ENCODE results near the gene THEM4. TPM values are rescaled to one million over a fixed set of nuclear protein-coding genes. Genes with fewer than 3 reads are reported as not detected.
"Not testable (repeated sequence)": the region's sequence is repeated elsewhere in the genome, so short reads cannot be mapped to it uniquely, and the experiment has no call there.

The THEM4 gene
- total RNA-seq, 1 donor from 2014 or later: 27.2 TPM

DNA sequence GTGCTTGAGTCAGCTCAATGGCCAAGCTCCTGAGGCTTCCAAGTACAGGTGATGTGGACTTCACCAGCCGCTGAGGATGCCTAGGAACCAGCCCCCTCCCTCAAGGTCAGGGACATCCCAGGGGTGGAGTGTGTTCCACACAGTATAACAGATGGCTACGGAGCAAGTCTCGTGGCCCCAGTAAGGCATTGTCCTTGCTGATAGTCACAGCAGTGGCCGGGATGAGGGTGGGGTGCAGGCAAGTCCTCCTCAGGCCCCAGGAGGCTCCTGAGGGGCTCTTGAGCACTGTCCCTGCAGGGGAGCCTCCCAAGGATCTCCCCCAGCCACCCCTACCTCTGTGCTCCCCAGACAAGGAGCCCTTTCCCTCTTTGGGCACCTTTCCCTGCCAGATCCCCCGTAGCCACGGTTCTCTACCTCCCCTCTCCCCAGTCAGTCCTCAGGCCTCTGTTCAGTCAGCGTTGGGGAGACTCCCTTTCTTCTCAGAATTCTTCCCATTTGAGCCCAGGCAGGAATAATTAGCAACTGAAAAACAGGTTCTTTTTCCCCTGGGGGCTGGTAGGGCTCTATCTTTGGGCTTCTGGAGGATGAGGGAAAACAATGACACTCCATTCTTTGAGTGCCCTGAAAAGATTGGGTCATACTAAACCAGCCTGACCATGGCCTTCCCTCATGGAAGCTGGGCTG, 48.7 kb downstream of the THEM4 start:
- Mint-ChIP-seq H3K9me3 (no peaks in the 10 kb centered on the region), H3K4me1 (ENCODE audit: low read depth) (peaks cover 1% of the 10 kb centered on the region), H3K4me3 (ENCODE audit: low read depth) (no peak overlapping the region), H3K27me3 (ENCODE audit: low read depth) (no peaks in the 10 kb centered on the region), H3K27ac (no peak overlapping the region), H3K36me3 (ENCODE audit: low read depth) (no peaks in the 10 kb centered on the region)
- intact Hi-C loops (cut with micrococcal nuclease): no loop called here
- no peak for DNase-seq (ENCODE audit: low spot score)

GRCh38 chr1:151859891-151860293, 49.4 kb downstream of the THEM4 start:
- no peak overlapping the region for H3K4me3 Mint-ChIP-seq (ENCODE audit: low read depth)
- H3K27ac Mint-ChIP-seq: no peak overlapping the region
- intact Hi-C loops (cut with micrococcal nuclease): no loop called here

GRCh38 chr1:151858886-151859665, 50.2 kb downstream of the THEM4 start:
- no peak for DNase-seq (ENCODE audit: low spot score)
- peaks cover 1% of the 10 kb centered on the region for H3K4me1 Mint-ChIP-seq (ENCODE audit: low read depth)
- no peaks in the 10 kb centered on the region for H3K9me3 Mint-ChIP-seq
- intact Hi-C loops (cut with micrococcal nuclease): no loop called here
- H3K4me3 Mint-ChIP-seq (ENCODE audit: low read depth): no peak overlapping the region
- H3K27ac Mint-ChIP-seq: no peak overlapping the region
- H3K36me3 Mint-ChIP-seq (ENCODE audit: low read depth): no peaks in the 10 kb centered on the region
- no peaks in the 10 kb centered on the region for H3K27me3 Mint-ChIP-seq (ENCODE audit: low read depth)

More at GRCh38 chr1:151859891-151860293, 49.4 kb downstream of the THEM4 start:
- Mint-ChIP-seq H3K36me3 (ENCODE audit: low read depth) (no peaks in the 10 kb centered on the region), H3K4me1 (ENCODE audit: low read depth) (peaks cover 1% of the 10 kb centered on the region), H3K27me3 (ENCODE audit: low read depth) (no peaks in the 10 kb centered on the region), H3K9me3 (no peaks in the 10 kb centered on the region)
- no peak for DNase-seq (ENCODE audit: low spot score)

DNA sequence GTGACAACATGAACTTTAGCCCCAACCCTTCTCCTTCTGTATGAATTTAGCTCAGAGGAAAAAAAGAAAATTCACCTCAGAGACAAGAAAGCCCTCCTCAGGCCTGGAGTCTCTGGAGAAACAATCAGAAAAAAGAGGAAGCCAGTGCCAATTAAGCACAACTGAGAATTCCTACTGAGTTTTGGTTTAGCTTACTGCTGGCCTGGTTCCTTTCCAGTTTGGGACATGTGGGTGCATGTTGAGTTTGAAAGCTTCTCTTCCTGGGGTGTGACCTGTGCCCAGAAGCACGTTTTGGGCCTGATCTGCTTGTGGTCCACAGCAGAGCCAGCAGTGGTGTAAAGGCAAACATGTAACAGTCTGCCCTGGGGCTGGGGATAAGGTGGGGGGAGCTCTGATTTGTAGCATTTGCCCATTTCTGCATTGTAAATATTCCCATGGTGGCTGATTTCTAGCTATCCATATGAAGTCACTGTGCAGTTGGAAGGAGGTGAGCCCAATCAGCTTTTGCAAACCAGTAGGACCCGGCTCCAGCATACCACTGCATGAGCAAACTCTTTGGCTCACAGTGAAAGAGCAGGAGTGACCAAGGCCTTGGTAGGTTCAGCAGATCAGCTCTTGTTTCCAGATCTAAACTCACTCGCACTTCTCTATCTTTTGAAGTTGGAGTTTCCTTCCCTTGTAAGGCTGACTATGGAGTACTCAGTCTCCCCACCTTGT, 51.1 kb downstream of the THEM4 start:
- DNase-seq (ENCODE audit: low spot score): no peak
- Mint-ChIP-seq H3K36me3 (ENCODE audit: low read depth) (no peaks in the 10 kb centered on the region), H3K4me3 (ENCODE audit: low read depth) (no peak overlapping the region), H3K27me3 (ENCODE audit: low read depth) (no peaks in the 10 kb centered on the region), H3K27ac (no peak overlapping the region), H3K9me3 (no peaks in the 10 kb centered on the region), H3K4me1 (ENCODE audit: low read depth) (peaks cover 1% of the 10 kb centered on the region)
- intact Hi-C loops (cut with micrococcal nuclease): no loop called here

DNA sequence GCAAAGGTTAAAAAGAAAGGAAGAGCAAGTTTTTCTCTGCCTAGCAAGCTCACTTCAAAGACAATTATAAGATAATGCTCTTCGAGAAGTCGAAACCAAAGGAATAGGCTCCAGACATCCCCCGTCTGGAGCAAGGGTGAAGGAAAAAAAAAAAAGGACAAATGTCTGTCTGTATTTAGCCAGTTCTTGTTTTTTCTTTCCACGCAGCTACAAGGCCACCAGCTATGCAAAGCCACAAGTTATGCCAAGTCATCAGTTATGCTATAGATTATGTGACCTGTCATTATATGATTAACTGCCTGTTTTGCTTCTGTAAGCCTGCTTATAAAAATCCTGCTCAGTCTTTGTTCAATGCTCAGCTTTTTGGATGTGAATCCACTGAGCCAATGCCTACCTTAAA, 53.4 kb downstream of the THEM4 start:
- Mint-ChIP-seq H3K9me3 (no peaks in the 10 kb centered on the region), H3K27me3 (ENCODE audit: low read depth) (no peaks in the 10 kb centered on the region), H3K27ac (no peak overlapping the region), H3K36me3 (ENCODE audit: low read depth) (no peaks in the 10 kb centered on the region), H3K4me1 (ENCODE audit: low read depth) (peaks cover 1% of the 10 kb centered on the region), H3K4me3 (ENCODE audit: low read depth) (no peak overlapping the region)
- no peak for DNase-seq (ENCODE audit: low spot score)
- intact Hi-C loops (cut with micrococcal nuclease): no loop called here

DNA sequence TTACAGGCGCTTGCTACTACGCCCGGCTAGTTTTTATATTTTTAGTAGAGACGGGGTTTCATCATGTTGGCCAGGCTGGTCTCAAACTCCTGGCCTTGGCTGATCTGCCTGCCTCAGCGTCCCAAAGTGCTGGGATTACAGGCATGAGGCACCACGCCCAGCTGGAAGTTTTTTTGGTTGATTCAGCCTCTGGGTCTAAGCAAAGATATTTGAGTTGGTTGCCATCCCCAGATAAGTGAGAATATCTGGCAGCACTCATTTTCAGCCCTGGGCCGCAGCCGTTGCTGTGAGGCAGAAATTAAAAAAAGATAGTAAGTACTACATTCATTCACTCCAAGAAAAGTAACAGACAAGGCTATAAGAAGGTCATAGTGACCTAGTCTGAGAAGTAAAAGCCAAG, 53.8 kb downstream of the THEM4 start:
- DNase-seq (ENCODE audit: low spot score); H3K27ac Mint-ChIP-seq; H3K27me3 Mint-ChIP-seq (ENCODE audit: low read depth); H3K36me3 Mint-ChIP-seq (ENCODE audit: low read depth); H3K4me1 Mint-ChIP-seq (ENCODE audit: low read depth); intact Hi-C loops (cut with micrococcal nuclease); H3K4me3 Mint-ChIP-seq (ENCODE audit: low read depth); H3K9me3 Mint-ChIP-seq: not testable (repeated sequence)

GRCh38 chr1:151854658-151855057, 54.7 kb downstream of the THEM4 start:
- peaks cover 3% of the 10 kb centered on the region for H3K4me1 Mint-ChIP-seq (ENCODE audit: low read depth)
- no peak for DNase-seq (ENCODE audit: low spot score)
- H3K4me3 Mint-ChIP-seq (ENCODE audit: low read depth): no peak overlapping the region
- intact Hi-C loops (cut with micrococcal nuclease): no loop called here
- H3K9me3 Mint-ChIP-seq: no peaks in the 10 kb centered on the region
- no peaks in the 10 kb centered on the region for H3K27me3 Mint-ChIP-seq (ENCODE audit: low read depth)
- no peaks in the 10 kb centered on the region for H3K36me3 Mint-ChIP-seq (ENCODE audit: low read depth)
- no peak overlapping the region for H3K27ac Mint-ChIP-seq

DNA sequence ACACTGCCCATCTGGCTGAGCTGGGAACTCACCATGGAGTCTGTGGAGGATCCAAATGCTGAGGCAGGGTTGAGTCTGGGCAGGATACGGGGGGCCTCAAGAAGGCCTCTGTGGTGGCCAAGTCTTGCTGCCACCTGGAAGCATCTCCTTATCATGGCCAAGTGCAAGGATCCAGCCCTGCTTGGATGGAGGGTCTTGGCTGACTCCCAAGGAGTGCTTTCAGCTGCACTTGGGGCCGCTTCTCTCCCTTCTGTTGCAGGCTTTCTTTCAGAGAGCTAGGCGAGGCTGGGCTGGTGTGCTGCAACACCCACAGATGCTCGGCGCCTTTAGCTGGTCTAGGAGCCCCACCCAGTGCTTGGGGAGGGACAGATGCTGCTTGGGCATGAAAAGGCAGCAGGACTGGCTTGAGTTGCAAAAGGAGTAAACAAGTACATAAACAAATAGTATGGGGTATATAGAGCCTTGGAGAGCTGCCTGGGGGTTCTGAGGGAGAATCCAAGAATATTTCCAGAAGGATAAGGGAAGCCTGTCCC, 55.8 kb downstream of the THEM4 start, which contains the start of gene THEM5:
THEM5 (minus strand) TSS at position 302 of the 533 bp plus-strand sequence; CDS start at position 155, 147 bp downstream.
- H3K4me3 Mint-ChIP-seq (ENCODE audit: low read depth): no peak within 1 kb of the TSS
- H3K36me3 Mint-ChIP-seq (ENCODE audit: low read depth): peaks cover 8% of the 10 kb centered on the region
- DNase-seq (ENCODE audit: low spot score): no peak
- intact Hi-C loops (cut with micrococcal nuclease): no loop called here
- no peaks in the 10 kb centered on the region for H3K9me3 Mint-ChIP-seq
- H3K4me1 Mint-ChIP-seq (ENCODE audit: low read depth): peaks cover 8% of the 10 kb centered on the region
- H3K27me3 Mint-ChIP-seq (ENCODE audit: low read depth): no peaks in the 10 kb centered on the region
- H3K27ac Mint-ChIP-seq: no peak within 1 kb of the TSS

DNA sequence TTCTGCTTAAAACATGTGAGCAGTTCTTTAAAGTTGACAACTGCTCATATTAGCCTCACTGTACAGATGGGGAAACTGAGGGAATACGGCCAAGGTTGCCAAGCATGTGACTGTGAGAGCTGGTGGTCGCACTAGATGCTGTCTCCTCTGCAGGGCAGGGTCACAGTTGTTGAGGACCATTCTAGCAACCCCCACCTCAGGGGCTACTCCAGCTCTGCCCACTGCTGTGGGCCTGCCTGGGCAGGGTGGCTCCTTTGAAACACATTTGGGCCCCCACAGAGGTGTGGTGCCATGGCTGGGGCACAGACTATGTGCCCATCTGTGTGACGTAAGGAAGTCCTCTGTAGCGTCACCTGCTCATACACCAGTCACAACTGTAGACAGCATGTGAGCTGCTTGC, 56.6 kb downstream of the THEM4 start:
- peaks cover 8% of the 10 kb centered on the region for H3K36me3 Mint-ChIP-seq (ENCODE audit: low read depth)
- no peak overlapping the region for H3K4me3 Mint-ChIP-seq (ENCODE audit: low read depth)
- no peaks in the 10 kb centered on the region for H3K9me3 Mint-ChIP-seq
- peaks cover 11% of the 10 kb centered on the region for H3K4me1 Mint-ChIP-seq (ENCODE audit: low read depth)
- DNase-seq (ENCODE audit: low spot score): no peak
- intact Hi-C loops (cut with micrococcal nuclease): no loop called here
- no peaks in the 10 kb centered on the region for H3K27me3 Mint-ChIP-seq (ENCODE audit: low read depth)
- no peak overlapping the region for H3K27ac Mint-ChIP-seq

DNA sequence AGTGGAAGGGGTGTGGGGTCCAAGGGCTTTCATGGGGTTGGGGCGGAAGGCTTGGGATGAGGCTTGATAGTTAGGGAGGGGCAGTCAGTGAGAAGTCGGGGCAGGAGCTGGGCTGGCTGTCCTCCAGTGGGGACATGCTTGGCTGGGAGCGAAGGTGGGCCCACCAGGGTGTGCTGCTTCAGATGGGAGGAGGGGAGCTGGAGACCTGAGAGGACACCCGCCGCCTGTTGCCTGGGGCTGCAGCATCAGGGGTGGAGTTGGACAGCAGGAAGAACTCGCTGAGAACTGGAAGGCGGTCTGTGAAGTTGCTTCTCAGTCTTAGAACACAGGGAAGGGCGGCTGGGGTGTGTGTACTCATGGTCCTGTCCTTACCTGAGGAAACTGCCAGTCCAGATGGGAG, 57.4 kb downstream of the THEM4 start:
- Mint-ChIP-seq H3K4me3 (ENCODE audit: low read depth) (no peak overlapping the region), H3K27me3 (ENCODE audit: low read depth) (no peaks in the 10 kb centered on the region), H3K4me1 (ENCODE audit: low read depth) (peaks cover 11% of the 10 kb centered on the region), H3K27ac (no peak overlapping the region), H3K9me3 (no peaks in the 10 kb centered on the region), H3K36me3 (ENCODE audit: low read depth) (peaks cover 8% of the 10 kb centered on the region)
- intact Hi-C loops (cut with micrococcal nuclease): no loop called here
- no peak for DNase-seq (ENCODE audit: low spot score)

DNA sequence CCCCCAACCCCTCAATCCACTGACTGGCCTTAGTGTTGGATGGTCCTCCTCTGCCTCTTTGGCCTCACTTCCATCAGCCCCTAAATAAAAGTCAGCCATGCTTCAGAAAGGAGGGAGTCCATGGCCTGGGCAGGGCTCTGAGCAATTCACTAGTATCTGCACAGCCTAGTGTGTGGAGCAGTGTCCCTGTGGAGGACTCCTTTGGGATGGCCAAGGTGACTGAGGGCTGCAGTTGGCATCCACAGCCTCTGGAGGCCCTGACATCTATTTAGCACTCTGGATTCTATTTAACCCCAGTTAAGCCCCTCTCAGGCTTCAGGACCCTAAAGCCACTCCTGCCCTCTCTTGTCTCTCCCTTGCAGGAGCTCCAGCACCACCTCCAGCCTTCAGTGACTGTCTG, 59.4 kb downstream of the THEM4 start:
- Mint-ChIP-seq H3K4me3 (ENCODE audit: low read depth) (no peak overlapping the region), H3K27me3 (ENCODE audit: low read depth) (no peaks in the 10 kb centered on the region), H3K4me1 (ENCODE audit: low read depth) (peaks cover 21% of the 10 kb centered on the region), H3K9me3 (no peaks in the 10 kb centered on the region), H3K27ac (peak overlapping the region; percentile 82), H3K36me3 (ENCODE audit: low read depth) (peaks cover 24% of the 10 kb centered on the region)
- intact Hi-C loops (cut with micrococcal nuclease): loop anchor here (10.0 kb wide), 1 partner anchor 55 kb away; the partner anchor contains the start of gene THEM4
- DNase-seq (ENCODE audit: low spot score): no peak

DNA sequence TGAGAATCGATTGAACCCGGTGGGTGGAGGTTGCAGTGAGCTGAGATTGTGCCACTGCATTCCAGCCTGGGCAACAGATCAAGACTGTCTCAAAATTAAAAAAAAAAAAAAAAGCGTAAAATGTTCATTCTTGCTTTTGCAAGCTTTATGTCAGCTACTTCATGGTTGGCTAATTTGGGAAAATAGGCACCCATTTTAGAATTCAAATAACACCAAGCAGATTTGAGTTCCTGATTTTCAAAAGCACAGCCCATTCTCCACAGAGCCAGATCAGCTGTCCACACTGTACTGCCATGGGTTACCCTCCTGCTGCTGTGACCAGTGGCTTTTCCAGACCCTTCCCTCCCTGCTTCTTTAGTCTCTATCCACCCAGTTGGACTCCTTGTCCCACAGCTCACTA, 60.2 kb downstream of the THEM4 start:
- no peak overlapping the region for H3K4me3 Mint-ChIP-seq (ENCODE audit: low read depth)
- intact Hi-C loops (cut with micrococcal nuclease): loop anchor here (10.0 kb wide), 1 partner anchor 56 kb away; the partner anchor contains the start of gene THEM4
- peaks cover 31% of the 10 kb centered on the region for H3K36me3 Mint-ChIP-seq (ENCODE audit: low read depth)
- DNase-seq (ENCODE audit: low spot score): no peak
- H3K27me3 Mint-ChIP-seq (ENCODE audit: low read depth): no peaks in the 10 kb centered on the region
- peaks cover 21% of the 10 kb centered on the region for H3K4me1 Mint-ChIP-seq (ENCODE audit: low read depth)
- H3K9me3 Mint-ChIP-seq: no peaks in the 10 kb centered on the region
- H3K27ac Mint-ChIP-seq: peak overlapping the region; percentile 82

Data from activated T-helper 2 cell treated with anti-CD3 and anti-CD28 coated beads, Interferon-gamma antibody, Interleukin-2, Interleukin-4, amounts not matched to agents 10 μg/mL and 5 μg/mL and 100 μg/mL, durations not matched to agents 14 hours and 24 hours and 36 hours (primary cell).